KBM-7 (cell line): ENCODE data around the gene LRFN2.

Experiments
- DNase-seq: peaks from one replicate; pipeline ENCODE4 v3.0.0-alpha.2; 2015
- in situ Hi-C: fragments of 300-500 bp; cut with MboI; formaldehyde crosslinking; loops from 2 replicates; pipeline ENCODE4 v1.14.3; 2020; ENCODE audit warnings: low sequenced_read_pairs, low pct_unique_long_range_greater_than_20kb, mixed read lengths

The LRFN2 gene

DNA sequence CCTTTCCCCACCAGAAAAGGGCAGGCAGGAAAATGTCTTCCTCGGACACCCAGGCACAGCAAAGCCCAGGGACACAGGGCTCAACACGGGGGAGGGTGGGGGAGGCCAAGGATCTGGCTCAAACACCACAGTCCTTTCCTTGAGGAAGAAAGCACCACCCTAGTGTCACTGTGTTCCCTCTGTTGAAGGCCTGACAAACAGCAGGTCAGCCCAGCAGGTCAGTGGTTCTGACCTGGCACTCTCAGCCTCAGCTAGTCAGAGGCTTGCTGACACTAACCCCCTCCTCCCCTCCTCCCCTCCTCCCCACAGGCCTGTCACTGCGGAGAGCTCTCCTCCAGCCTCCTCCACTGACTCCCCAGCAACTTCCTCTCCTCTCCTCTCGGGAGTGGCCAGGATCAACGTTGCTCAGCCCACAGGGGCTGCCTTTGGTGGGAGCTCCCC lies 239.6 kb downstream of the LRFN2 start:
- DNase-seq = no peak

GRCh38 chr6:40346246-40346645 lies 240.9 kb downstream of the LRFN2 start:
- no peak for DNase-seq
- in situ Hi-C loops = no loop called here

More for the DNA sequence above, 239.6 kb downstream of the LRFN2 start:
- in situ Hi-C loops = no loop called here

- in situ Hi-C loops = no loop called here
- no peak for DNase-seq
Measured at GRCh38 chr6:40344566-40345167, 242.5 kb downstream of the LRFN2 start.

GRCh38 chr6:40343877-40344565 lies 243.1 kb downstream of the LRFN2 start:
- DNase-seq = no peak
- in situ Hi-C loops = no loop called here

GRCh38 chr6:40343318-40343876 lies 243.8 kb downstream of the LRFN2 start:
- in situ Hi-C loops = no loop called here
- no peak for DNase-seq

DNA sequence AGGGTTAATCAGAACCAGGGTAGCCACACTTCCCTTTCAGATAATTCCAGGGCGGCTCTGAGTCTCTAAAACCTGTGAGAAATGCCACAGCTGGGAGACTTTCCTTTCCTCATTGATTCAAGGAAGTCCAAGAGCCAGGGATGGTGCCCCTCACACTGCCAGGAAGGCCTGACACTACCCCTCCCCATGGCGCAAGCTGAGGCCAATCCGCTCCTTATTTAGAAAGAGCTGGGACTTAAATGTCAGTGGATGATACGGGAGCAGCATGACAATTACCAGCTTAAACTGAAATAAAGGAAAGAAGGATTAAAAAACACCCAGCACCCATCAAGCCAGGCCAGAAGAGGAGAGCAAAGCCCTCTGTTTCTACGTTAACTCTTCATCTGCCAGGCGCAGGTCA lies 244.4 kb downstream of the LRFN2 start:
- in situ Hi-C loops = no loop called here
- no peak for DNase-seq

GRCh38 chr6:40341726-40342125 lies 245.4 kb downstream of the LRFN2 start:
- in situ Hi-C loops = no loop called here
- DNase-seq = no peak
